Astrocyte (in vitro differentiated cells and primary cell): ENCODE measurements around the gene TNFAIP8L3. TPM values are rescaled to one million over a fixed set of nuclear protein-coding genes. Genes with fewer than 3 reads are reported as not detected.
"Not testable (repeated sequence)": the region's sequence is repeated elsewhere in the genome, so short reads cannot be mapped to it uniquely, and the experiment has no call there.

Source experiments
- DNase-seq: peaks from one replicate; pipeline ENCODE4 v3.0.0-alpha.2; 2010; ENCODE audit warnings: low read depth
- FAIRE-seq: peaks from 2 replicates; lab custom pipeline; 2011; peaks lifted over from hg19 to GRCh38; lab: Jason Lieb, UNC
- H2AFZ ChIP-seq: 2 replicates; pipeline ENCODE4 v1.6.0; 2012; ENCODE audit warnings: low read depth, low read length, inconsistent platforms
- H3K27ac ChIP-seq: 2 replicates; pipeline ENCODE4 v1.5.1; 2011; ENCODE audit warnings: low read depth, low read length, inconsistent platforms
- H3K27me3 ChIP-seq: 2 replicates; pipeline ENCODE4 v1.6.0; 2011; ENCODE audit warnings: low read length, inconsistent platforms; ENCODE audit not compliant: insufficient read depth
- H3K36me3 ChIP-seq: 2 replicates; pipeline ENCODE4 v1.5.1; 2011; ENCODE audit warnings: low read length, inconsistent platforms; ENCODE audit not compliant: insufficient read depth
- H3K4me1 ChIP-seq: 2 replicates; pipeline ENCODE4 v1.5.1; 2011; ENCODE audit warnings: low read length, inconsistent platforms; ENCODE audit not compliant: insufficient read depth
- H3K4me2 ChIP-seq: 2 replicates; pipeline ENCODE4 v1.6.0; 2012; ENCODE audit warnings: low read length, inconsistent platforms
- H3K4me3 ChIP-seq: 2 replicates; pipeline ENCODE4 v1.5.1; 2011; ENCODE audit warnings: low read depth, mild to moderate bottlenecking, low read length, inconsistent platforms; ENCODE audit not compliant: insufficient read depth
- H3K79me2 ChIP-seq: 2 replicates; pipeline ENCODE4 v1.6.0; 2012; ENCODE audit warnings: mild to moderate bottlenecking, low read length, inconsistent platforms; ENCODE audit not compliant: insufficient read depth
- H3K9ac ChIP-seq: 2 replicates; pipeline ENCODE4 v1.6.0; 2012; ENCODE audit warnings: mild to moderate bottlenecking, low read length, inconsistent platforms
- H3K9me3 ChIP-seq: 2 replicates; pipeline ENCODE4 v1.5.1; 2012; ENCODE audit warnings: low read depth, mild to moderate bottlenecking, low read length, inconsistent platforms; ENCODE audit not compliant: insufficient read depth
- H4K20me1 ChIP-seq: 2 replicates; pipeline ENCODE4 v1.6.0; 2012; ENCODE audit warnings: low read length, inconsistent platforms; ENCODE audit not compliant: insufficient read depth
- H3K27ac Mint-ChIP-seq: one replicate; pipeline ENCODE4 v1.8.0; 2021; ENCODE audit warnings: mild to moderate bottlenecking, mixed read lengths; ENCODE audit not compliant: unreplicated experiment
- H3K27me3 Mint-ChIP-seq: one replicate; pipeline ENCODE4 v1.8.0; 2021; ENCODE audit warnings: low read depth, mixed read lengths; ENCODE audit not compliant: unreplicated experiment
- H3K36me3 Mint-ChIP-seq: one replicate; pipeline ENCODE4 v1.8.0; 2021; ENCODE audit warnings: low read depth, mixed read lengths; ENCODE audit not compliant: unreplicated experiment
- H3K4me1 Mint-ChIP-seq: one replicate; pipeline ENCODE4 v1.8.0; 2021; ENCODE audit warnings: low read depth, mixed read lengths; ENCODE audit not compliant: unreplicated experiment
- H3K4me3 Mint-ChIP-seq: one replicate; pipeline ENCODE4 v1.8.0; 2021; ENCODE audit warnings: mild to moderate bottlenecking, moderate library complexity, mixed read lengths; ENCODE audit not compliant: unreplicated experiment
- H3K9me3 Mint-ChIP-seq: one replicate; pipeline ENCODE4 v1.8.0; 2021; ENCODE audit warnings: mild to moderate bottlenecking, mixed read lengths; ENCODE audit not compliant: unreplicated experiment
- CTCF ChIP-seq: IDR thresholded peaks from 2 replicates; pipeline ENCODE4 v1.5.1; 2011; ENCODE audit warnings: low read depth, mild to moderate bottlenecking, inconsistent platforms, low read length, moderate library complexity; ENCODE audit not compliant: insufficient read depth
- EZH2 ChIP-seq: IDR thresholded peaks from 2 replicates; pipeline ENCODE4 v1.6.1; 2012; ENCODE audit warnings: mild to moderate bottlenecking, low read length, inconsistent platforms; ENCODE audit not compliant: insufficient read depth
- total RNA-seq: library from RNA; stranded (reverse); gene quantifications from 2 replicates; pipeline ENCODE4 v1.2.1, GENCODE V29; 2021

TNFAIP8L3 gene
- total RNA-seq, 1 donor from 2014 or later = 1.1 TPM

- Histone ChIP-seq H4K20me1 (no peaks in the 10 kb centered on the region), H3K9me3 (no peaks in the 10 kb centered on the region), H3K36me3 (no peaks in the 10 kb centered on the region), H3K4me1 (peaks cover 15% of the 10 kb centered on the region), H3K9ac (no peak overlapping the region), H3K79me2 (no peaks in the 10 kb centered on the region), H3K4me3 (no peak overlapping the region), H2AFZ (no peak overlapping the region), H3K4me2 (no peak overlapping the region), H3K27ac (no peak overlapping the region), H3K27me3 (no peaks in the 10 kb centered on the region)
- DNase-seq = no peak
- peaks cover 19% of the 10 kb centered on the region for H3K4me1 Mint-ChIP-seq
- H3K4me3 Mint-ChIP-seq = no peak overlapping the region
- H3K36me3 Mint-ChIP-seq = no peaks in the 10 kb centered on the region
- H3K9me3 Mint-ChIP-seq = peaks cover 6% of the 10 kb centered on the region
- FAIRE-seq = no peak
- H3K27ac Mint-ChIP-seq = no peak overlapping the region
- H3K27me3 Mint-ChIP-seq = peaks cover 3% of the 10 kb centered on the region
- TF ChIP-seq EZH2 = no peak
- no peak for TF ChIP-seq CTCF
These were observed 35.0 kb upstream of the TNFAIP8L3 start for GRCh38 chr15:51129535-51130188.

- H3K27me3 Mint-ChIP-seq = peaks cover 3% of the 10 kb centered on the region
- FAIRE-seq (no peak), DNase-seq (peak; percentile 44)
- Histone ChIP-seq H3K4me2 (no peak overlapping the region), H4K20me1 (no peaks in the 10 kb centered on the region), H3K27me3 (no peaks in the 10 kb centered on the region), H3K4me1 (peaks cover 15% of the 10 kb centered on the region), H3K9me3 (no peaks in the 10 kb centered on the region), H2AFZ (no peak overlapping the region), H3K79me2 (no peaks in the 10 kb centered on the region), H3K27ac (no peak overlapping the region), H3K36me3 (no peaks in the 10 kb centered on the region), H3K4me3 (no peak overlapping the region), H3K9ac (no peak overlapping the region)
- peaks cover 6% of the 10 kb centered on the region for H3K9me3 Mint-ChIP-seq
- TF ChIP-seq CTCF = no peak
- no peak for TF ChIP-seq EZH2
- no peak overlapping the region for H3K4me3 Mint-ChIP-seq
- peaks cover 19% of the 10 kb centered on the region for H3K4me1 Mint-ChIP-seq
- H3K27ac Mint-ChIP-seq = no peak overlapping the region
- H3K36me3 Mint-ChIP-seq = no peaks in the 10 kb centered on the region
These were observed 34.0 kb upstream of the TNFAIP8L3 start for GRCh38 chr15:51128701-51129100.

- Mint-ChIP-seq H3K9me3 (peaks cover 8% of the 10 kb centered on the region), H3K27ac (no peak overlapping the region), H3K4me3 (no peak overlapping the region), H3K27me3 (peaks cover 3% of the 10 kb centered on the region), H3K36me3 (no peaks in the 10 kb centered on the region), H3K4me1 (peaks cover 8% of the 10 kb centered on the region)
- no peak overlapping the region for H2AFZ ChIP-seq
- TF ChIP-seq EZH2 (no peak), CTCF (no peak)
- no peaks in the 10 kb centered on the region for H4K20me1 ChIP-seq
- H3K36me3 ChIP-seq = no peaks in the 10 kb centered on the region
- DNase-seq (no peak), FAIRE-seq (no peak)
- no peak overlapping the region for H3K4me3 ChIP-seq
- peaks cover 6% of the 10 kb centered on the region for H3K4me1 ChIP-seq
- H3K4me2 ChIP-seq = no peak overlapping the region
- H3K9ac ChIP-seq = no peak overlapping the region
- no peaks in the 10 kb centered on the region for H3K27me3 ChIP-seq
- H3K9me3 ChIP-seq = no peaks in the 10 kb centered on the region
- no peak overlapping the region for H3K27ac ChIP-seq
- H3K79me2 ChIP-seq = no peaks in the 10 kb centered on the region
These were observed 32.1 kb upstream of the TNFAIP8L3 start for GRCh38 chr15:51126842-51127241.

GRCh38 chr15:51123002-51123401, 28.3 kb upstream of the TNFAIP8L3 start:
- H3K27ac ChIP-seq = not testable (repeated sequence)
- peaks cover 13% of the 10 kb centered on the region for H3K9me3 Mint-ChIP-seq

More at GRCh38 chr15:51123002-51123401, 28.3 kb upstream of the TNFAIP8L3 start:
- not testable (repeated sequence) for H3K27ac Mint-ChIP-seq, H3K4me3 Mint-ChIP-seq, H3K36me3 Mint-ChIP-seq, FAIRE-seq, H3K36me3 ChIP-seq, H3K4me2 ChIP-seq, H2AFZ ChIP-seq, H3K27me3 Mint-ChIP-seq, DNase-seq, H3K79me2 ChIP-seq, H3K27me3 ChIP-seq, H3K9me3 ChIP-seq, H3K4me3 ChIP-seq, H3K9ac ChIP-seq, H4K20me1 ChIP-seq
- H3K4me1 ChIP-seq = peaks cover 19% of the 10 kb centered on the region
- peaks cover 20% of the 10 kb centered on the region for H3K4me1 Mint-ChIP-seq
